Upper lobe of right lung (tissue), 1 donor: ENCODE measurements around the gene GTF3C1. TPM values are rescaled to one million over a fixed set of nuclear protein-coding genes. Genes with fewer than 3 reads are reported as not detected.

Experiments used
- ATAC-seq: fragments of 200-7000 bp; cut with Tn5 transposase; one replicate; pipeline ENCODE4 v1.9.1; 2020; ENCODE audit warnings: mild to moderate bottlenecking, moderate library complexity
- DNase-seq: peaks from one replicate; pipeline ENCODE4 v3.0.0-alpha.2; 2020
- H3K27ac ChIP-seq: fragments of 200-600 bp; one replicate; pipeline ENCODE4 v1.8.0; 2022
- H3K27me3 ChIP-seq: fragments of 200-600 bp; one replicate; pipeline ENCODE4 v1.8.0; 2022; ENCODE audit warnings: mild to moderate bottlenecking
- H3K36me3 ChIP-seq: fragments of 200-600 bp; one replicate; pipeline ENCODE4 v1.8.0; 2022
- H3K4me1 ChIP-seq: fragments of 200-600 bp; one replicate; pipeline ENCODE4 v1.8.0; 2022
- H3K4me3 ChIP-seq: fragments of 200-600 bp; one replicate; pipeline ENCODE4 v1.8.0; 2022; ENCODE audit warnings: mild to moderate bottlenecking
- H3K9me3 ChIP-seq: fragments of 200-600 bp; one replicate; pipeline ENCODE4 v1.8.0; 2022
- intact Hi-C: fragments of 100-400 bp; cut with DNase I; formaldehyde crosslinking; loops from one replicate; pipeline ENCODE4 v1.11.0; 2022
- total RNA-seq: library from RNA; stranded (reverse); fragmentation: NEBNext Ultra II Directional; extraction: Animal tissue kit (Norgen Biotek cat#: 25700); gene quantifications from one replicate; pipeline ENCODE4 v1.2.1, GENCODE V29; 2021
- TF ChIP-seq, protein P1 (sequence below): fragments of 200-600 bp; IDR thresholded peaks from one replicate; pipeline ENCODE4 v1.8.0; 2022; ENCODE audit warnings: antibody characterized with exemption
- donor health status: DM: no; HTN: yes; CAD: no; lungs with severe emphysema.

Gene GTF3C1
- total RNA-seq, 1 donor from 2014 or later: 55.0 TPM

DNA sequence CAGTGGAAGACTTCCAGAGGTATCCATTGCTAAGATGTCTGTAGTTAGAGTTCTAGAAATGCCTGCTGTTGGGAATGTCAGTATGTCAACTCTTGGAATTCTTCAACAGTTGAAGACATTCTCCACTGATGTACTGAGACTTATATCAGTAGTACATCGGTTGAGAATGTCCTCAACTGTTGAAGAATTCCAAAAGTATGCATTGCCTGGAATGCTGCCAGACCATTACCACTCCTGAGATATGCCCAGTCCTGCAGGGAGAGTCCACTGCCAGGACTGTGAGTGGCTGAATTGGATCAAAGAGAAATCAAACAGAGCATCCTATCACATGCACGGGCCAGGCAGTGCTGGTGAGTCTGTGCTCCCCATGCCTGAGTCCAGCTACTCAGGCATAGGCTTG lies 105.7 kb downstream of the GTF3C1 start:
- TF ChIP-seq, protein P1, sequence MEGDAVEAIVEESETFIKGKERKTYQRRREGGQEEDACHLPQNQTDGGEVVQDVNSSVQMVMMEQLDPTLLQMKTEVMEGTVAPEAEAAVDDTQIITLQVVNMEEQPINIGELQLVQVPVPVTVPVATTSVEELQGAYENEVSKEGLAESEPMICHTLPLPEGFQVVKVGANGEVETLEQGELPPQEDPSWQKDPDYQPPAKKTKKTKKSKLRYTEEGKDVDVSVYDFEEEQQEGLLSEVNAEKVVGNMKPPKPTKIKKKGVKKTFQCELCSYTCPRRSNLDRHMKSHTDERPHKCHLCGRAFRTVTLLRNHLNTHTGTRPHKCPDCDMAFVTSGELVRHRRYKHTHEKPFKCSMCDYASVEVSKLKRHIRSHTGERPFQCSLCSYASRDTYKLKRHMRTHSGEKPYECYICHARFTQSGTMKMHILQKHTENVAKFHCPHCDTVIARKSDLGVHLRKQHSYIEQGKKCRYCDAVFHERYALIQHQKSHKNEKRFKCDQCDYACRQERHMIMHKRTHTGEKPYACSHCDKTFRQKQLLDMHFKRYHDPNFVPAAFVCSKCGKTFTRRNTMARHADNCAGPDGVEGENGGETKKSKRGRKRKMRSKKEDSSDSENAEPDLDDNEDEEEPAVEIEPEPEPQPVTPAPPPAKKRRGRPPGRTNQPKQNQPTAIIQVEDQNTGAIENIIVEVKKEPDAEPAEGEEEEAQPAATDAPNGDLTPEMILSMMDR: no peak
- ATAC-seq: no peak
- H3K4me1 ChIP-seq: no peaks in the 10 kb centered on the region
- H3K9me3 ChIP-seq: no peaks in the 10 kb centered on the region
- H3K27me3 ChIP-seq: peaks cover 8% of the 10 kb centered on the region
- no peak for DNase-seq
- intact Hi-C loops: no loop called here
- no peak overlapping the region for H3K4me3 ChIP-seq
- no peaks in the 10 kb centered on the region for H3K36me3 ChIP-seq
- no peak overlapping the region for H3K27ac ChIP-seq

DNA sequence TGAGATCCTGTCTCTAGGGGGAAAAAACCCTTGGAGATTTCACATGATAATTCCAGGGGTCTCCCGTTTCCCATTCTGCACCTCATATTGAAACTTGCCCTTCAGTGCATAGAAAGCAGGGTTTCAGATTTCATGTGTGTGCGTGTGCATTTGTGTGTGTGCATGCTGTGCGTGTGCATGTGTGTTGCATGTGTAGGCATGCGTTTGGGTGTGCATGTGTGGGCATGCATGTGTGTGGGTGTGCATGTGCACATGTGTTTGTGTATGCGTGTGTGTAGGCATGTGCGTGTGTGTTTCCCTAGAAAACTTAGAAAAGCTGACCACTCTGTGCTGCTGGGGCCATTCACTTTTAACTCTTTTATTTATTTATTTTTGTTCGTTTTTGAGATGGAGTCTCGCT lies 107.7 kb downstream of the GTF3C1 start:
- DNase-seq (peak; percentile 3), ATAC-seq (no peak)
- Histone ChIP-seq H3K4me1 (no peaks in the 10 kb centered on the region), H3K4me3 (no peak overlapping the region), H3K27ac (no peak overlapping the region), H3K36me3 (no peaks in the 10 kb centered on the region), H3K9me3 (no peaks in the 10 kb centered on the region), H3K27me3 (no peaks in the 10 kb centered on the region)
- TF ChIP-seq, protein P1: no peak
- intact Hi-C loops: no loop called here

DNA sequence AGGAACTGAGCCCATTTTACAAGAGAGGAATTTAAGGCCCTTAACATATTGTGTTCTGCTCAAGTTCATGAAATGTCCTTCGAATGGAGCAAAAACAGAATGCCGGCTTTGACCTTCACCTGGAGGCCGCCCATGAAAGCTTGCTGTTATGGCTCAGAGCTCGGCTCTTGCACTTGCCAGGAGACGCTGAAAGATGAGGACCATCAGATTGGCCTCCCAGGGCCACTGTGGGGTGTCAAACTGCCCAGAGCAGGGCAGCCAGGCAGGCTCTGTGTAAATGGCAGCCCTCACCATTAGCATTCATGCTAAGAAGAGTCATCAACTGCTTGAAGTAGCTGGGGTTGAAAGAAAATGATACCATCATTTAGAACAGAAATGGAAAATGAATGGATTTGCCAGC lies 108.4 kb downstream of the GTF3C1 start:
- H3K27me3 ChIP-seq: no peaks in the 10 kb centered on the region
- H3K4me3 ChIP-seq: no peak overlapping the region
- intact Hi-C loops: no loop called here
- no peaks in the 10 kb centered on the region for H3K9me3 ChIP-seq
- H3K27ac ChIP-seq: no peak overlapping the region
- H3K36me3 ChIP-seq: no peaks in the 10 kb centered on the region
- ATAC-seq (no peak), DNase-seq (peak; percentile 18)
- no peaks in the 10 kb centered on the region for H3K4me1 ChIP-seq
- TF ChIP-seq, protein P1: no peak

DNA sequence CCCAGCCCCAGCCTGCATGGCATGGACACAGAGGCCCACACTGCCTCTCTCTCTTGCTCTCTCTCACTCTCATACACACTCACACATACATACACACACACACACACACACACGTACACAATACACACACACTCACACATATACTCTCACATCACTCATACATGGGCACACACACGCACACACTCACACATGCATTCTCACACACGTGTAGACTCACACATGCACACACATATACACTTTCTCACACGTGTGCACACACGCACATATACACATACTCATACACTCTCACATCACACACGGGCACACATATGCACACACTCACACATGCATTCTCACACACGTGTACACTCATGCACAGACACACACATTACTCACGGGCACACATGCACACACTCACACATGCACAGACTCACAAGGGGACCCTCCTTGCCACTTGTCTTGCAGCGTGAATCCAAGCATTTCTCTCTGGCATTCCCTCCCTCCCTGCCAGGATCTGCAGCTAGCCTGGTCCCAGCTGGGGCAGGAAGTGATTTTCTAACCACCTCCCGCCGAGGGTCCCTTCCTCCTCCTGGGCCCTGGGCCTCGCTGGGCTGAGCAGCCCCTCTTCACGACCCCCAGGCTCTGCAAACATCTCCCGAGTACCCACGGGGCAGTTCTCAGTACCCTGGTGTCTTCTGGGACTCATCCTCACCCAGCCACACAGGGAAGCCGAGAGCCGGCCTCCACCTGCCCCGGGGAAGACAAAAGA lies 110.3 kb downstream of the GTF3C1 start:
- ATAC-seq (peak; percentile 9), DNase-seq (peak; percentile 50)
- no peaks in the 10 kb centered on the region for H3K27me3 ChIP-seq
- TF ChIP-seq, protein P1: no peak
- H3K4me3 ChIP-seq: no peak overlapping the region
- no peaks in the 10 kb centered on the region for H3K4me1 ChIP-seq
- H3K27ac ChIP-seq: no peak overlapping the region
- no peaks in the 10 kb centered on the region for H3K9me3 ChIP-seq
- H3K36me3 ChIP-seq: no peaks in the 10 kb centered on the region
- intact Hi-C loops: no loop called here

DNA sequence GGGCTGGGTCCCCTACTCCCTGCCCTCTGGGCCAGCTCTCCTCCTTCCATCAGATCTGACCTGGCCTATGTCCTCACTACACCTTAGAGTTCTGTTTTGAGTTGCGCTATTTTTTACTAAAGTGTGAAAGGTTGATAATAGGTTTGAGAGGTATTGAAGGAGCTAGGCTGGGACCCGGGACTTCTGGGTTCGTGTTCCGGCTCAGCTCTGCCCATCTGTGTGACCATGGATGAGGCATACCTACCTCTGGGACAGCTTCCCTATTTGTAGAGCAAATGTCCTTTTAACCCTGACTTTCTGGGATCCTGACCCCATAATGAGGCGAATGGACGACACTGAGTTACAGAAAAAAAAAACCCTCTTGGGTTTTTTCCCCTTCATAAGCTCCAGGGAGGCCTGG lies 111.8 kb downstream of the GTF3C1 start:
- intact Hi-C loops: no loop called here

More for the DNA sequence above, 111.8 kb downstream of the GTF3C1 start:
- Histone ChIP-seq H3K36me3 (no peaks in the 10 kb centered on the region), H3K27ac (no peak overlapping the region), H3K9me3 (no peaks in the 10 kb centered on the region), H3K27me3 (no peaks in the 10 kb centered on the region), H3K4me1 (no peaks in the 10 kb centered on the region), H3K4me3 (no peak overlapping the region)
- ATAC-seq: no peak
- TF ChIP-seq, protein P1: no peak
- no peak for DNase-seq
